Smooth muscle cell of the pulmonary artery (primary cell): ENCODE measurements around the gene FAM83C. TPM values are rescaled to one million over a fixed set of nuclear protein-coding genes. Genes with fewer than 3 reads are reported as not detected.

Experiments used
- total RNA-seq: library from RNA; depleted of rRNA; stranded (reverse); fragments of >200 nt; gene quantifications from 2 replicates; pipeline ENCODE4 v1.2.3, GENCODE V29; 2014

Gene FAM83C
- not detected in 2 replicates for total RNA-seq

GRCh38 chr20:35291654-35292503 is at the start of gene FAM83C:
FAM83C (minus strand) TSS chr20:35292425; CDS start chr20:35292304, 121 bp downstream.

GRCh38 chr20:35284267-35284991 is 7.8 kb downstream of the FAM83C start, which contains the start of gene EIF6:
EIF6 (minus strand) TSS chr20:35284772; CDS start chr20:35284487, 285 bp downstream.

GRCh38 chr20:35277531-35278395 is 14.5 kb downstream of the FAM83C start, which contains the start of gene MMP24OS:
MMP24OS (minus strand) TSS chr20:35278122; CDS start chr20:35277929, 193 bp downstream.

Other genes with a start within 250 kb of the FAM83C start
- gene TRPC4AP, start 199.6 kb downstream of the FAM83C start, total RNA-seq, result 89.4 and 108 TPM in 2 replicates
- gene EDEM2, start 145.1 kb downstream of the FAM83C start, total RNA-seq, result 80.0 and 101 TPM in 2 replicates
- 51.4 and 129 TPM in 2 replicates for gene PROCR, start 120.4 kb downstream of the FAM83C start, total RNA-seq
- 0.98 and 2.0 TPM in 2 replicates for gene MMP24, start 65.7 kb downstream of the FAM83C start, total RNA-seq
- 25.2 and 27.7 TPM in 2 replicates for gene MMP24OS, start 14.3 kb downstream of the FAM83C start, total RNA-seq
- gene EIF6, start 7.7 kb downstream of the FAM83C start, total RNA-seq, result 95.8 and 118 TPM in 2 replicates
- gene UQCC1, start 119.5 kb upstream of the FAM83C start, total RNA-seq, result 32.7 and 51.6 TPM in 2 replicates
- 19.0 and 41.3 TPM in 2 replicates for gene GDF5, start 145.8 kb upstream of the FAM83C start, total RNA-seq
- gene CEP250, start 163.2 kb upstream of the FAM83C start, total RNA-seq, result 38.4 and 61.1 TPM in 2 replicates
- gene C20orf173, start 237.2 kb upstream of the FAM83C start, total RNA-seq, result not detected in 2 replicates
- gene ERGIC3, start 249.7 kb upstream of the FAM83C start, total RNA-seq, result 479 and 518 TPM in 2 replicates